ENCODE results near the gene GLIS1.

- TF ChIP-seq CTCF (IDR thresholded peaks at IDR 0.05): no peak
- TF ChIP-seq POLR2A (IDR thresholded peaks at IDR 0.05): no peak
Observed at GRCh38 chr1:53591924-53592323, 147.0 kb downstream of the GLIS1 start.

All from ovary (tissue), 3 donors.